GM19467 (cell line): ENCODE results near the gene RAB15.

Experiments
- ATAC-seq: cut with Tn5 transposase; IDR thresholded peaks from one replicate; pipeline ENCODE4 v1.9.1; 2021; ENCODE audit warnings: mild to moderate bottlenecking, moderate library complexity; ENCODE audit not compliant: unreplicated experiment

Gene RAB15

DNA sequence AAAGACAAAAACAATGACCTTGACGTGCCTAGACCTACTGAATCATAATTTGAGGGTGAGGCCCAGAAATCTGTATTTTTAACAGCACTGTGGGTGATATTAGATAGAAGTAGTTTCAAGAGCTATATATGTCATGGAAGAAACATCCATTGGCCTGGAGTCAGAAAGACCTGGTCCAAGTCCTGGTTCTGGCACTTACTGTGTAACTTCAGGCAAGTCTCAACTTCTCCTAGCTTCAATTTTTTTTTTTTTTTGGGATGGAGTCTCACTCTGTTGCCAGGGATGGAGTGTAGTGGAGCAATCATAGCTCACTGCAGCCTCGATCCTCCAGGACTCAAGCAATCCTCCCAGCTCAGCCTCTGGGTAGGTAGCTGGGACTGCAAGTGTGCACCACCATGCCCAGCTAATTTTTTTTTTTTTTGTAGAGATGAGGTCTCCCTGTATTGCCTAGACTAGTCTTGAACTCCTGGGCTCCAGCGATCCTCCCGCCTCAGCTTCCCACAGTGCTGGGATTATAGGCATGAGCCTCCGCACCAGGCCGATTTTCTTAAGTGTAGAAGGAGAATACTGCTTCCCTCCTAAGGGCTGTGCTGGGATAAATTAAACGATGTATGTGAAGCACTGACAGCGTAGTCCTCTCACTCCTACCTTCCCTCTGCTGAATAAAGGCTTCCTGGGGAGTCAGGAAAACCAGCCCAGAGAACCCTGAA, 15.3 kb downstream of the RAB15 start:
- no peak for ATAC-seq

DNA sequence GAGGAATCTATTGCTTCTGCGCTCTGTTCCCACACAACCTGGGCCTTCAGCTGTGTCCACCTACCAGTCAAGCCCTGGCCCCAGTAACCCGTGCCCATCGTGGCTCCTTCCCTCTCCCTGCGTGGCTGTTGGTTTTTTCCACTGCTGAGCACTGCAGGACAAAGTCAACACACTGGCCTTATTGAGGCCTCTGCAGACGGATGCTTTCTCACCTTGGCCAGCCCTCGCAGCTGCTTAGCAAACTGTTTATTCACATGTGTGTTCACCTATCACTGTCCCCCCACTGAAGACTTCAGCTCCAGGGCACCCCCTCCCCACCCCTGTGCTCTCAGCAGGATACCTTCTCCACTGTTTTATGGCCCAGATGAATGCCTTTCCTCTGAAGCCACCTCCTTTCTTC, 16.8 kb downstream of the RAB15 start:
- ATAC-seq = no peak

DNA sequence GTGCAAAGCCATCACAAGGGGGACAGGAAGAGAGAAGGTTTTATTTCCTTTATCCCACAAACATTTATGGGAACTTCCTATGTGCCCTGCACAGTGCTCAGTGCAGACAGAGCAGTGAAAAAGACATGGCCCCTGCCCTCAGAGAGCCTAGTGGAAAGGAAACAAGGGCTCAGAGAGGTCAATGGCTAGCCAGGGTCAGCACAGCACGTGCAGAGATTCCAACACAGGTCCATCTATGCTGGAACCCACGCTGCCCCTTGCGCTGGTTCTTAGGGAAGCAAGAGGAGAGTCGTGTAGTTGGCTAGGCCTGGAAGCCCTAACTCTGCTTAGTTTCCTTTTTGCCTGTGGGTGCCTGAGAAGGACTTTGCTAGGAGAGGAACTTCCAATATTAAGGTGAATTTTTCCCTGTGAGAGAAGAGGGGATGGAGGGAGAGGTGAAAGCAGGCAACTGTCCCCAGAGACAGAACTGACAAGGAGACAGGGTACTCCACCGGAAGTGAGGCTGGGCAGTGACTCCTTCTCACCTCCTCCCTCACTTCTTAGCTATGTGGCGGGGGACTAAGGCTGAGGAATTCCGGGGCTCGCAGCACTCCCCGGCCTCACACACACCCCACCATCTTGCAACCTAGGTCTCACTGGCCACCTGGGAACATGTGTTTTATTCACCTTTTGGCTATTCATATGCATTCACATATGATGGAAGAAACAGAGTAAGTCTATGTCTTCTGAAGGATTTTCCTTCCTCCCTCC, 17.5 kb downstream of the RAB15 start:
- ATAC-seq = no peak

DNA sequence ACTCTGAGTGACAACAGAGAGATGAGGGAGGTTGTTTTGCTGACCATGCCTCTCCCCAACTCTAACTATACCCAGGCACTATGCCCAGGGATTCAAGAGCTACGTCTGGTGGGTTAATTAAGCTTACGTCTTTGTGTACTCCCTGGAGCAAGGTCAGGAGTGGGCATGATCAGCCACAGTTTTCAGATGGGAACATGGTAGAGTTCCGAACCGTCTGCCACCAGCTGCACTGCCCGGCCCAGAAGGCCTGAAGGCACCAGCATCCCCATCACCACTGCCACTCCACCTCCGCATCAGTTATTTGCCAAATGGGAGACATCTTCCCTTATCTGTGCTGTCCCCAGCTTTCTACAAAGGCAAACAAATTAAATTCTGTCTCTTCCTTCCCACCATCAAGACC, 18.5 kb downstream of the RAB15 start:
- no peak for ATAC-seq

DNA sequence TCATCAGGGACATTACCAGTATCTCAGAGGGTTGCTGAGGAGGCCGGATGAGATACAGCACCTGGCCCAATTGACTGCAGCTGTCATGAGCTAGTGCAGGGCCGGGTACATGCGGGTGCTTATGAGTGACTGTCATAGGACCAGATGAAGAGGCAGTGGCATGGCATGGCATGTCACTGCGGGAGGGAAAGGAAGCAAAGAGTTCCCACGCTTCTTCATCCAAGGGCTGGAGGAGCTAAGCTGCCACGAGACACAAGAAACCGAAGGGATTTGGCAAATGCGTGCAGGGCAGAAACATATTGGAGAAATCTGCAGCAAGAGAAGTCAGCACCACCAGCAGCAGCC, 18.9 kb downstream of the RAB15 start:
- ATAC-seq = no peak

DNA sequence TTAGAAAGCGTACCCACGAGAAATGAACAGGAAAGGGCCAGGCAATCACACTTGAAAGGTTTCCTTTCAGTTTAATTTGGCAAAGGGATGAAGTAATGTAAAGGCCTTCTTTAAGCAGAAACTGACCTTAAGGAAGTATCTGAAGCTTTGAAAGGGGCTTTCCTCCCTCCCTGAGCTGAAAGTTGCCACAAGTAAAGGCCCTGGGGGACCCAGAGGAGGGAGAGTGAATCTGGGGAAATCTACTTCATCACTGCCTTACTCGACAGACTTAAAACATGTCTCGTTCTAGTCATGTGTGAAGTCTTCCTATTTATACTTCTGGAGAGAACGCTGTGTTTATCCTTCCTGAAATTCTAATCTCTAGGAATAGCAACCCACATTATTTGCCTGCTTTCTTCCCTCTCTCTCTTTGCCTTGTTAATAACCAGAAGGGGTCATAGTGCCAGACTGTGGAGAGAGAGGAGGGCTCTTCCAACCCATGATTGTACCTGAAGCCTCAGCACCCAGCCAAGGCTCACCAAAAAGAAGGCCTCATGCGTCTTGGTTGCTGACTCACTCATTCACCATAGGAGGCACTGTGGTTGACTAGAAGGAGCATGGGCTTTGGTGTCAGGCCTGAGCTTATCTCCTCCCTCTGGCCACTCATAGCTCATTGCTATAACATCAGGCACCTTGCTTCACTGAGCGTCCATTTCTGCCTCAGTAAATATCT, 19.4 kb downstream of the RAB15 start:
- ATAC-seq = no peak

DNA sequence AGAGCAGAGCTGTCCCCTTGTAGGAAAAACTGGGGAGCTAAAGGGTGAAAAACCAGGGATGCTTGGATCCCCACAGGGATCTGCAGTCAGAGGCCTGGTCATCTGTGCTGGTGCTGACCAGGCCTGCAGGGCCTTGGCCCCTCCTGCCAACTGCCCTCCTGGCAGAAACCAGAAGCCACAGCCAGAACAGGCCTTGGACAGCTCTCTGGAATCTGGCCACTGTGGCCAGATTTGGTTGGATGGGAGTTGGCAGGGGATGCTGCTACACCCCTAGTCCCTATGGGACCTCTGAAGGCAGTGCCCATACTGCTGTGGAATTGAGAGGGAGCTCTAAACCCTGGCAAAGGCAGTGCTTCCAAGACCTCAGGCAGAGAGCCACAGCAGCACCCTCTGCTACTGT, 20.4 kb downstream of the RAB15 start:
- ATAC-seq = no peak

DNA sequence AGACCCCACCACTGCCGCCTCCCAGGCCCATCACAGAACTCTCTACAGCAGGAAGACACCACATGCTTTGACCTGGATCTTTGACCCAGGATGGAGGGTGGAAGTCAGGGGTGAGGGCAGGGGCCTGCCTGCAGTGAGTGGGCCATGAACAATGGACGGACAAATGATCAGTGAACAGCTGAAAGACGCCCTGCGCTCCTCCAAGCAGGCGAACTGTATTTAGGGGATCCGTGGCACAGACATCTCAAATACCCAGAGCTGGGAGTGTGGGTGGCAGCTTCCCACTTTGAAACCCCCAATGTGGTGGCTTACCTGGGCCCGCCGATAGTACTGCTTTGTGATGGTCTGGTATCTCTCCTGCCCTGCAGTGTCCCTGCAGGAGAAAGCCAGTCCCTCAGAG, 20.8 kb downstream of the RAB15 start:
- ATAC-seq = no peak

DNA sequence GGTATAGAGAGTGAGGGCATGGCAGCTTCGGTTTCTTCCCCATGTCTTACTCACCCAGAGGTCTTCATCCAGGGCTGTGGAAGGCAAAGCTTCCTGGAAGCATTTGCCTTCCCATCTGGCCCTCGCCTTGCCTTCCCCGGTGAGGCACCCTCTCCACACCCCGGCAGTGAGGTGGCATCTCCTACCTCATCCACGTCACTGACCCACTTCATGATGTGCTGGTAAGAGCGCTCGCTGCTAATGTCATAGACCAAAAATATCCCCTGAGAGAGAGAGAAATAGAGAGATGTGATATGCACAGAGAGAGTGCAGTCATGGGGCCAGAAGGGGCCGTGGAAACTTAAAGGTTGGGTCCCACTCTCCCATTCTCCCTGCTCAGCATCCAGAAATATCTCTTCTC, 21.2 kb downstream of the RAB15 start:
- no peak for ATAC-seq

DNA sequence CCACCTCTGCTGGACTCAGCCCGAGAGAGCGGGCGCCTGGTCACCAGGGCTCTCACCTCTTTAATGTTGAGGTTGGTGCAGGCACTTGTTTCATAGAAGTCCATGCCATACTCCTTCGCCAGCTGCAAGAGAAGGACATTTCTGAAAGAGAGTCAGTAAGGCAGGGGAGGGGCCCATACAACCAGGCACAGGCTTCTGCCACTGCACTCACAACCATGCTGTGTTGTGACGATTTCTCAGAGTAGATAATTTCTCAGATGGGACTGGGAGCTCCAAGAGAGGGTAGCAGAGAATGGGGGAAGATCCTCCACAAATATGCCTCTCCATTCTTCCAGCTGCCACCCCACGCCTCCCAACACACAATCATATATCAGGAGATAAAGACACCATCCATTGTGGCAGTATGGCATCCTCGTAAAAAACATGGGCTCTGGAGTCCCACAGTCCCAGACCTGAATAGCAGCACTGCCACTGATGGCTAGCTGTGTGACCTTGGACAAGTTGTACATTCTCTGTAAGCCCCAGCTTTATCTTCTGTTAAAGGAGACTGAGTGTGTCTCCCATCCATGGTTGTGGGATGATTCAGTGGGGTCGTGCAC, 23.4 kb downstream of the RAB15 start:
- no peak for ATAC-seq

DNA sequence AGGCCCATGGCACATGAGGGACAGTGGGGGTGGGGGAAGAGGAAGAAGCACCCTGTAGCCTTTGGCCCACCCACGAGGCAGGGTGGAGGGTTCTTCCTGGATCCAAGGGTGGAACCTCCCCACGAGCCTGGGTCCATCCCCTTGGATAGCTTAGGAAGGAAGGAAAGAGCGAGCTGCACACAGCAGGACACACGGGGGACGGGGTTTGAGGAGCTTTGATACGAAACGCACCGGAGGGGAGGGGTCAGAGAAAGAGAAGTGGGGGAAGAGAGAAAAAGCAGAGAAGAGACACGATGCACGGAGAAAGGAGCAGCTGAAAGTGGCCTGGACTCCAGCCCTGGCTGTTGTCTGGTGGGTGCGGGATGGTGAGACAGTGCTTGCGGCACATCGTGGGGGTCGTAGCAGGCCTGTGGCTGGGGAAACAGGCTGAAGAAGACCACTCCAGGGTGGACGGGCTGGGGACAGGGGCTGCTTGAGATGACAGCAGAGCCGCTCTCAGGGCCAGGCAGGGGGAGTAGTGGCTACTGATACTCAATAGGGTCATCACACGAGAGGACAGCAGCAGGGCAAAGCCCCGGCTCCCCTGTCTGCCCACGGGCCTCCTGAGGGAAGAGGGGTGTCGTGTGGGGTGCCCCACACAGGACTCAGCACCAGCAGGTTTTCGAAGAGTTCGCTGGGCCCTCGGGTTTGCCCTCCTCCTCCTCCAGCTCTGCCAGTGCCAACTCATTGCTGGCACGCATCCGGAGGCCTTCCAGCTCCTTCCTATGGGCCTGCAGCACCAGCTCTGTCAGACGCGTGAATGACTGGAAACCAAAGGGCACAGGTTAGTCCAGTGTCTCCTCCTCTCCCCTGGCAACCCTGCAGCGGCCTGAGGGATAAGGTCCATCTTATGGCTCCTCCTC, 24.2 kb downstream of the RAB15 start:
- ATAC-seq = no peak

DNA sequence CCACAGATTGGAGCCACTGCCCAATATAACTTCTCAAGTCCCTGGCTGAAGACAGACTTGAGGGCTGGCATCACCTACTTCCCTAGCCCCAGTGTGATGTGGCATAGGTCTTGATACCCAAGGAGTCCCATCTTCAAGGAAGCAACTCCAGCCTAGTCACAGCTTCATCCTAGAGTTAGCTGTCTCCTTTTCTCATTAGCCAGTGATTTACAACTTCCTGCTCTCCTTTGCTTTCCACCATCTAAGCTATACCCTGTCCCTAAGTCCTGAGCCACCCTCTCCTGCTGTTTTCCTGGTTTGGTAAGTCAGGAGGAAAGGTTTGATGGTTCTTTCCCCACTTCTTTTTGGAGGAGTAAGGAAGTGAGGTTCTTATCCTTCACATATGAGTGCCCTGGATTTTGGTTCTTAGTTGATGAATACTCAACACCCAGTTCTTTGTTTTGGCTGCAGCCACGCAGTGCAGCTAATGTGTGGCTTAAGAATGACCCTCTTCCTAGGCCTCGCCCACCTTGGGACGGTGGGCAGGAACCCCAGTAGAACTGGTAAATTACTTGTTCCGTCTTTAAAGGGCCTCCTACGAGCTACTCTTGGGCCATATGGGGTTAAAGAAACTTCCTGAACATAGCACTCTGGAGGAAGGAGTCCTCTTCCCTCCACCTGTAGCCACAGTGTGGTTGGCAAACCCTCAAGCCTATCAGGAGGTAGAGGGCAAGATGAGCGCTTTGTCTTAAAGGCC, 25.7 kb downstream of the RAB15 start:
- no peak for ATAC-seq

DNA sequence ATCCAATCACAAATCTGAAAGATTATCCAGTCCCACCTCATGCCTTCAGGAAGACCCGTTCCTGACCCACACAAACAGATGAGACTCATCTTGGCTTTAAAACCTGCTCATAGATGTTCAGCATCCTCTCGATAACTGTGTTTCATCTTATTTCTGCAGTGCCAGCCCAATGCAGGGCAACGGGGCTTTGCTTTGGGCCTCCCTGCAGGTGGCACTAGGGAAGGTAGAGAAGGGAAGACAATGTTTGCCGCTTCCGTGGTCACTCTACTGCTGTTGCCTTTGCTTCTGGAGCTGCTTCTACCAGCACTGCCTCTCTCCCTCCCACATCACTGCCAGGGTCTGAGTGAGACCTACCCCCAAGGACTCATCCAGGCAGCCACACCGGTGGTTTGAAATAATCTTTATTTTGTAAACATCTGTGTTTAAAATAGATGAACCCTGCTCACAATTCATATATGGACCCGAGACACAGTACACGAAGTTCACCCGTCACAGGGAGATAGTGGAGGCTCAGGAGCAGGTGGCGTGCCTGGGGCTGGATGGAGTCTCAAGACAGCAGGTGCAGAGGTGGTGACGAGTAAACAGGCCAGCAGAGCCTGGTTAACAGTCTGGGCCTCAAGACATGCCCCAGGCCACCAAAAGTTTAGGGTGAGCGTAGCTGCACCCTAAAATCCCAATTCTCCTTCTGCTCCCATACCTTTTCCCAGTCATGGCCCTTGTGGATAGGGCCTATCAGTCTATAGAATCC, 26.5 kb downstream of the RAB15 start:
- no peak for ATAC-seq

DNA sequence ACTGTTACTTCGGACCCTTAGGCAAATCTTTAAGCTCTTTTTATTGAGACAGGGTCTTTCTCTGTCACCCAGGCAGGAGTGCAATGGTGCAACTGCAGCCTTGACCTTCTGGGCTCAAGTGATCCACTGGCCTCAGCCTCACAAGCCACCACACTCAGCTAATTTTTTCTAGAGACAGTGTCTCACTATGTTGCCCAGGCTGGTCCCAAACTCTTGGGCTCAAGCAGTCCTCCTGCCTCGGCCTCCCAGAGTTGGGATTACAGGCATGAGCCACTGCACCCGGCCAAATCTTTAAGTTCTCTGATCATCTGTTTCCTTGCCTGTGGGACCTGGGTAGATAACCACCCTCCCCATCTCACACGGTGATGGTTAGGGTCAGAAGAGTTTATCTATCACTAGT, 27.3 kb downstream of the RAB15 start:
- ATAC-seq = no peak

DNA sequence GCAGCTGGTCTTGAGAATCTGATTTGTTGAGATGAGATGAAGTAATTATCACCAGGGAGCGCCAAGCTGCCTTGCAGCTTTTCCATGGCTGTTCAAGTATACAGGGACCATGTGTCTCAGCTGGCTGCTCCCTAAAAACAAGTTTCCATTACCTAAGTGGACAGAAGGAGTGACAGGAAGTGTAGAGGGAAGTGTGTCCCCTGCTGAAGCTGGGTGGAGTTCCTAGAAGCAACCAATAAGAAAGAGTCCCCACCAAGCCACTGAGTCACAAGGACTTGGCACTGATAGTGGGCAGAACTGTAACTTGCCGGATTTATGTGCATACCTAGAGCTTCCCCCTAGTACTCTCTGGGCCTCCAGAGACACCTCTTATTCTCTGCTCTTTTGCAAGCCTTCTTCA, 28.1 kb downstream of the RAB15 start:
- ATAC-seq = no peak

DNA sequence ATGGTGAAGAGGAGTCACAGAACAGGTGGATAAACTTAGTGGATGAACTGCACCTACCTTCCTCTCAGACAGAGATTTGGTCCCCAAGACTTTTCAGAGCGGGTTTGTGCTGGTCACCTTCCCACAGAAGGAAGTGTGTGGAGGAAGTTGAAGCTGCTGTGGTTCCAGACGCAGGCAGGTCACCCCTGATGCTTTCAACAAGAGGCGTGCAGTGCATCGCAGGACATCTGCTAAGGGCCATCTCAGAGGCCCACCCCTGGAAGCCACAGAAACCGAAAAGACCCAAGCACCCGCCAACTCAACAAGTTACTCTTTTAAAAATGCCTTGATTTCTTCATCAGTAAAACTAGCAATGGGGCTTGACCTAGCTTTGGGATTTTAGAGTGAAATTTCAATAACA, 28.6 kb downstream of the RAB15 start:
- ATAC-seq = no peak

DNA sequence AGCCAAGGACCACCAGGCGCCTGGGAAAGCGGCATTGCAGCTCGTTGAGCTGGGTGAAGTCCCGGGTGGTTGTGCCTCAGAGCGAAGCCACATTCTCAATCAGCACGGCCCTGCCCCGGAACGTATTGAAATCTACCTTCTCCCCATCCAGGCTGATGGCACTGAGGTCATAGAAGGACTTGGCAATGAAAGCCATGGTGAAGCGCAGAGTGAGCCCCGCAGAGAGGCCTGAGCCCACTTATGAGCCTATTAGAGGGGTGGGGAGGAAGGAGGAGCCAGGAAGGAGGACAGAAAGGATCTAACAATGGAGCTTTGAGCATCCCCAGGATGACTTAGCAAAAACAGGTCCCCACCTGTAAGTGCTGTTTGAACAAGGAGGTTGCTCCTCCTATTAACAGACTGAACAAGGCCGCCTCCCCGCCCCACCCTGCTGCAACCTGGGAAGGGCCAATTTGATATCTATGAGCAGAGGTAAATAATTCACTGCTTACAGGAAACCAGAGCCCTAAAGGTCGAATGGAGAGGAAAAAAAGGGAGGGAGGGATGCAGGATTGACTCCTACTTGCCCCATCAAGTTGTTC, 29.5 kb downstream of the RAB15 start, which contains the start of gene GPX2:
Gene GPX2, minus strand, starts transcription at position 215 of the 581 bp plus-strand sequence. Its CDS starts 19 bp downstream, at position 196.
- no peak for ATAC-seq

DNA sequence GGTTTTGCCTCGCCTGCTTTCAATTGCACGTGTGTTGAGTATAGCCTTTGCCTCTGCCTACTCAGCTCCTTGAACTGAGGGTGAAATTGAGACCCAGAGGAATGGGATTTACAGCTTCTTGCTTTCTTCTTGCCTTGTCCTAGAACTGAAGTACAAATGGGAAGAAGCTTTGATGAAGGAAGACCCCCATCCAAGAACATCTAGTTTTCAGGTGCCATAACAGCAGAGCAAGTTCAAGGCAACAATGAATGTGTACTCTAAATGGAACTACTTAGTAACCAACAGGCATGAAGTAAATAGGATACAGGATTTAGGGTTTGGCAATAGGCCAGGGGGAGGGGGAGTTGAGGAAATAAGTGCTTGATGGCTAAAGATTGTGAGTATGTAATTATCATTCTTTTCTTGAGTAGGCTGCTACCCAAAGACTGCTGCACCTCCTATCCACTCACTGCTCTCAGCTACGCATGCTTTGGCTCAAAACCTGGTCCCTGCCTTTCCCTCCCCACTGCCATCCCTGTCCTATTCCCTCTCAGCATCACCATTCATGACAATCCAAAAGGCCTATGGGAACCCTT, 31.7 kb downstream of the RAB15 start:
- no peak for ATAC-seq

DNA sequence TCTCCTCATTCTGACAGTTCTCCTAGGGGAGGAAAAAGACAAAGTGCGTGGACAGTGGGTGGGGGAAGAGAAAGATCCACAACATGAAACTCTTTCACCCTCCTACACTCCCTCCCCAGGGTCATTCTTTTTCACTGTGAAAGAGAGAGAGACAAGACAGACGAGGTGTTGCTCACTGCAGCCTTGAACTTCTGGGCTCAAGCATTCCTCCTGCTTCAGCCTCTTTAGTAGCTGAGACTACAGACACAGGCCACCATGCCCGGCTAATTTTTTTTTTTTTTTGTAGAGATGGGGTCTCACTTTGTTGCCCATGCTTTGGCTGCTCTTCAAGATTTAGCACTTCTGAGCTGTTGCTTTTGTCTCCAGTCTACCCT, 32.3 kb downstream of the RAB15 start:
- ATAC-seq = no peak
